GM21390 (cell line): ENCODE results near the gene PNPLA7.

Experiments
- ATAC-seq: cut with Tn5 transposase; IDR thresholded peaks from one replicate; pipeline ENCODE4 v1.9.1; 2021; ENCODE audit not compliant: unreplicated experiment

PNPLA7 gene

DNA sequence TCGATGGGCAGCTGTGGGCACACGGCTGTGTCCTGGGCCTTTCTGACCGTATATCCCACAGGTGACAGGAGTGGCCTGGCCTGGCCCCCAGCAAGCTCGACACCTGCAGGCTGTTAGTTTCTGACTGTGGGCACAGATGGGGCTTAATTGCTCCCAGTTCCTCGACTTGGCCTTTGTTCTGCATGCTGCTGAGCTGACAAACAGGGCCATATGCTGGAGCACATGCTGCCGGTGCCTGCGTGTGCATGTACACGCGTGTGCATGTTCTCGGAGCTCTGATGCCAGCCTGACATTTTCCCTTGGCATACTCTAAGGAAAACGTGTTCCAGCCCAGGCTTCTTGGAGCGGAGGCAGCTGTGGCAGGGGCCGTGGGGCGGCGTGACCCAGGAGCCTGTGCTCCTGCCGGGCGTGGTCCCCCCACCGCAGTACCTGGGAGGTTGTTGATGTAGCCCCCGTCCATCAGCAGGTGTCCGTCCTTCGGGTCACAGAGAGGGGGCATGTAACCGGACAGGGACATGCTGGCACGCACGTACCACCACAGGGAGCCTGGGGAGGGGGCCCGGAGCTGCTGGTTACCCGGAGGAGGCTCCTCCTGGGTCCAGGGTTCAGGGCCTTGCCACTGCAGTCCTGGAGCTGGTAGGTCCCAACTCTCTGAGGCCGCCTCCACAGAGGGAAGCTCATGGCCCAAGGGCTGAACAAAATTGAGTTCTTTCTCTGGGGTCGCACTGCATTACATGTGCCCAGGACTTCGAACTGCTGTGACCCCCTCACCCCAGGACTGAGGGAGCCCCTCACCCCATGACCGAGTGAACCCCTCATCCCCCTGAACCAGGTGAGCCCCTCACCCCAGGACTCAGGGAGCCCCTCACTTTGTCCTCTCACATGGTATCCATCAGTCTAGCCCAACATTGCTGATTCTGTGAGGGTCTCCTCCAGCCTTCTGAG is 86.9 kb downstream of the PNPLA7 start:
- ATAC-seq: no peak

DNA sequence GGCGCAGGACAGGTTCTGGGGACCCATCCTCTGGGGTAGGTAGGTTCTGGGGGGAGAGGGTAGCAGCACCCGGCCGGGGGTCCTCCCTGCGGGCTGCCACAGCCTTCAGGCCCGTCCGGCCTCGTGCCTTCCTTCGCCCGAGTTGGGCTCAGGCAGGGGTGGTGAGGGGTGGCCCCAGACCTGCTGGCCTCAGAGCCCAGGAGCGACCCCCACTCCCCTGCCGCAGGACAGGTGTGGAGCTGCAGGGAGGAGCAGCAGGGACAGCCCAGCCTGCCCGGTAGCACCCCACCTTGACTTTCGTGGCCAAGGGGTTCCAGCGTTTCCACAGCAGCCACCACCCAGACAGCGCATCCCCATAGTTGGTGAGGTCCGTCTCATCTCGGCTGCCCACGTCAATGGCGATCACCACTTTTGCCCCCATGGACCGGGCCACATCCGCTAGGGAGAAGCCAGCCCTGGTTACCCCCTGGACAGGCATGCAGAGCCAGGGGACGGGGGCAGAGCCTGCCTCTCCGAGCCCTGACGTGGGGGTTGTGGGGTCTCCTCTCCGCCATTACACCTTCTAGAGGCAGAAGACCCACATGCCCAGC is 87.7 kb downstream of the PNPLA7 start:
- ATAC-seq: no peak

DNA sequence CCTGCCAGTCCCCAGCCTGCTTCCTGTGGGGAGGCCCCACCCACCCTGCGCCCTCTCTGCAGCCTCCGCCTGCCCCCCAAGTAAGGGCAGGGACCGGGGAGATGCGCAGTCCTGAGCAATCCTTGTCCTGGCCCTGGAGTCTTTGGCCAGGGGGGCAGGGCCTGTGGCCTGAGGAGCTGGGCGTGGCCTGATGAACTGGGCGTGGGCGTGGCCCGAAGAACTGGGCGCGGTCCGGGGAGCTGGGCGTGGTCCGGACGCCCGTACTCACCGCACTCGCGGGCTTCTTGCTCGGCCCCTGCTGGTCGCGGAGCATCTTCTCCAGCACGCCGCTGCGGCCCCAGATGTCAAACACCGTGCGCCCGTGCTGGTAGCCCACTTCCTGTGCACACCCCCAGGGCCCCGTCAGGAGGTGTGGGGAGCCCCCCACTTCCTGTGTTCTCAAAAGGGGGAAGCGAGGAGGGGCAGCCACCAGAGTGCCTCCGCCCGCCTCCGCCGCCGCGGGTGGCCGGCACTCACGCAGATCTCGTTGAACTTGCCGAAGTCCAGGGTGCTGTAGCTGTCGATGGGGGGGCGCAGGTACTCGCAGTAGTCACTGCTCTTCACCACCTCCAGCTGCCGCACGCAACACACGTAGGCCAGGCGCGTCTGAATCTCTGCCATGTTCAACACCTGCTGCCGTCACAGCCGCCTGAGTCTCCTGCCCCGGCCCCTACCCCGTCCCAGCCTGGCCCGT is 88.4 kb downstream of the PNPLA7 start:
- ATAC-seq: peak; percentile 52

DNA sequence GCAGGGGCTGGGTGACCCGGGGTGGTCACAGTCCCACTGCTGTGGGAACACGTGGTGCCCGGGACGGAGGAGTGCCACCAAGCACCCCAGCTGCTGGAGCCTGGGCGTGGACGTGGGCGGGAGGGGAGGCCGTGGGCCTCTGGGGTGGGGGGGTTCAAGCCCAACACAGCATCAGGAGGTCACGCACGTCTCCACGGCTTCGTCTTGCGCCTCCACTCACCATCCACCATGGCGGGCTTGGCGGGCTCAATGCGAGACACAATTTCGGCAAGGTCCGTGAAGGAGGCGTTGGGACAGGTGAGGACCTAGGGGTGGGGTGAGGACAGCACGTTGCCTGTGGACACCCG is 88.9 kb downstream of the PNPLA7 start:
- ATAC-seq: no peak

DNA sequence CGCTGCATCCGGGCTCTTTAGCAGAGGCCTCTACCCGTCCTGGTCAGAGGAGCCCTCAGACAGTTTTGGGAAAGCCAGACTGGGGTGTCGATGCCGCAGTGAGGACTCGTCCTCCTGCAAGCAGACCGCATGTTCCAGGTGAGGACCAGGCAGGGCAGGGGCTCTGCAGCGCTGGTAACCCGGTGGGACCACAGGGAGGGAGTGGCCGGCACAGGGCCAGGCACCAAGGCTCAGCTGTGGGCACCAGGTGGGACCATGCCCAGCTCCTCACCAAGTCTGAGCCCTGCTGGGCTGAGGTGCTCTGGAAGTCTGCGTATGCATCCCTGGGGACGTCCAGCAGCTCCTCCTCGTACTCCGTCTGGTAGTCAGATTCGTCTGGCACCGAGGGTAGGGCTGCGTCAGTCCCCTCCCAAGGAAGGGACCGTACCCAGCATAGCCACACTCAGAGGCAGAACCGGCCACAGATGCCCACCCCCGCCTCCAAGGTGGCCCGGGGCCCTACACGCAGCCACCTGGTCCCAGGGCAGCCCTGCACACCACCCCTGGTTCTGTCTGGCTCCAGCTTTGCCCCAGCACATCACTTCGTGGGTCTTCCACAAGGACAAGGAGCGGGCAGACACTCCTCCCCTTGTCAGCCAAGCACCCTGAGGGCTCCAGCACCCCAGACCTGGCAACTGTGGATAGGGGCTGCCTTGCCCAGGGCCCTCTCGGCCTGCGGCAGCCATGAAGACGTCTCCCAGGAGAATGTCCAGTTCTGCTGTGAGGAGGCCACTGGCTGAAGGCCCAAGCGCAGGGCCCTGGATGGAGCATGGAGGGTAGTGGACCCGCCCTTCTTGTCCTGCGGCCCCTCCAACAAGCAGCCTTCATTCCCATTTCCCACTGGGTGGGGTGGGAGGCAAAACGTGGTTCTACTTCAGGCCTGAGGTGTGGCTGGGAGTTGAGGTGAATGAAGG is 89.6 kb downstream of the PNPLA7 start:
- ATAC-seq: no peak

DNA sequence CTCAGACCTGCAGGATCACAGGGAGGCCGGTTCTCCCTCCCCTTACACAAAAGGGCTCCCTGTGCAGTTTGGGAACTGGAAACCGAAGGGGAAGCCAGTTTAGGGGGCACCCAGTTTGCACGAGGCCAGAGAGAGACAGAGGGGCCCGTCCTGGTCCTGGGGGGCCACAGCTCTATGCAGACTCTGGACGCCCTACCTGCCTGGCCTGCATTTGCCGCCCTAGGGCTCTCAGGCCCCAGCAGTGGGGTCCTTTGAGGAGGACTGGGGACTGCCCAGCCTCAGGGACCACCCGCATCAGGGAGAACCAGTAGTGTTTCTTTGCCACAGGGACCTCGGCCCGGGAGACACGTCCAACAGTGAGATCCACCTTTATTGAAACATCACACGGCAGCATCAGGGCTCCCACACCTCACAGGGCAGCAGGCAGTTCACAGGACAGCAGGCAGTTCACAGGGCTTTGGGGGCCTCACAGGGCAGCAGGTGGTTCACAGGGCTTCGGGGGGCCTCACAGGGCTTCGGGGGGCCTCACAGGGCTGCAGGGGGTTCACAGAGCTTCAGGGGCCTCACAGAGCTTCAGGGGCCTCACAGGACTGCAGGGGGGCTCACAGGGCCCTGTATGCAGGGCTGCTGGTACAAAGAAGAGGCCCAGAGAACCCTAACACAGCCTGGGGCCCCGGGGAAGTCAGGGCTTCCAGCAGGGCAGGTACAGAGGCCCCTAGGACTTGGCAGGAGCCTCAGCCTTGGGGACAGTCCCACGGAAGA is 90.4 kb downstream of the PNPLA7 start:
- ATAC-seq: no peak

DNA sequence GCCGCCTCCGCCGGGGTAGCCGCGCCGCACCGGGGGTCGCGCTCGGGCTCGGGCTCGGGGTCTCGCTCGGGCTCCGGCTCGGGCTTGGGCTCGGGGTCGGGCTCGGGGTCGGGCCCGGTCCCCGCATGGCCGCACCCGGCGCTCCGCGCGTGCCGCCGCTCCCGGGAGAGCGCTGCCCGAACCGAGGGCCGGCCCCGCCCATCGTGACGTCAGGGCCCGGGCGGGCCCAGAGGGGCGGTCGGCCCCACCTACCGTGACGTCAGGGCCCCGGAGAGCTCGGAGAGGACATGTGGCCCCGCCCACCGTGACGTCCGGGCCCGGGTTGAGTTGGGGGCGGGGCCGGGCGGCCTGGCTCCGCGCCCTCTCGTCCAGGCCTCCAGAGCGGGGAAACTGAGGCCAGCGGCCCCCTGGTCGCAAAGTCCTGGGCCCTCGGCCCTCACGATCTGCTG is 91.0 kb downstream of the PNPLA7 start, which contains the start of gene NSMF:
NSMF (minus strand) TSS at position 183 of the 449 bp plus-strand sequence. CDS start 232 bp downstream, outside the sequence.
- peak; percentile 64 for ATAC-seq

DNA sequence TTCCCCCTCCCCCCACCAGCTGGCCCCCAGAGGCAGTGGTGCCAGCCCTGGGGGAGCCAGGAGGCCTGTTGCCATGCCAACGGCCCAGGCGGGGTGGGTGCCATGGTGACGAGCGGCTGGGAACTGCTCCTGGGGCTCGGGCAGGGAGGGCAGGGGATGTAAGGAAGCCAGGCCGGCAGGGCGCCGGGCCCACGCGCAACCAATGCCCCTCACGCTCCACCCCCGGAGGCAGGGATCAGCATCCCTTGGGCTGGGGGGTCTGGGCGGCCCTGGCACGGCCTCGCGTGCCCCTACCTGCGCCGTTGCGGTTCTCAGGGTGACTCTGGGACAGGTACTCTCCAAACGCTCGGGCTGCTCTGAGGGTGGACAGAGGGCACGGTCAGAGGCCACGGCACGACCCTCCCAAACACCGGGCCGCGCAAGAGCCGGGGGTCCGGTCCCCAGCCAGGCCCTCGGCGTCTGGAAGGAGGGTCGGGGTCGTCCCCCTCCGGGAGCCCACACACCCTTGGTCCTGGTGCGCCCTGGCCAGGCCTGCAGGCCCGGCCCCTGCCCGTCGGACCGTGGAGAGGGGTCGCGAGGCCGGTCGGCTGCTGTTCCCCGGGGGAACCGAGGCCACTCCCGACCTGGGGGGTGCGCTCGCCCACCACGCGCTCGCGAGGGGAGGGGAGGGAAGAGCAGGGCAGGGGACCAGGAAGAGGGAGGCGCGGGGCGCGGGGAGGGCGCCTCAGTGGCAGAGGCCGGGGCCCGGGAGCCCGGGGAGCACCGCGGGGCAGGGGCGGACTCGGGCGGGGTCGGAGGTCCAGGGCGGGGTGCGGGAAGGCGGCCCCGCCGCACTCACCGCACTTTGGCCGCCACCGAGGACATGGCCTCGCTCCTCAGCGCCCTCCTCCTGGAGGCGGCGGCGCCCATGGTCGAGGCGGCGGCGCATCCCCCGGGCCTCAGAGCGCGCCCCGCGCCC is 91.7 kb downstream of the PNPLA7 start:
- ATAC-seq: peak; percentile 18

DNA sequence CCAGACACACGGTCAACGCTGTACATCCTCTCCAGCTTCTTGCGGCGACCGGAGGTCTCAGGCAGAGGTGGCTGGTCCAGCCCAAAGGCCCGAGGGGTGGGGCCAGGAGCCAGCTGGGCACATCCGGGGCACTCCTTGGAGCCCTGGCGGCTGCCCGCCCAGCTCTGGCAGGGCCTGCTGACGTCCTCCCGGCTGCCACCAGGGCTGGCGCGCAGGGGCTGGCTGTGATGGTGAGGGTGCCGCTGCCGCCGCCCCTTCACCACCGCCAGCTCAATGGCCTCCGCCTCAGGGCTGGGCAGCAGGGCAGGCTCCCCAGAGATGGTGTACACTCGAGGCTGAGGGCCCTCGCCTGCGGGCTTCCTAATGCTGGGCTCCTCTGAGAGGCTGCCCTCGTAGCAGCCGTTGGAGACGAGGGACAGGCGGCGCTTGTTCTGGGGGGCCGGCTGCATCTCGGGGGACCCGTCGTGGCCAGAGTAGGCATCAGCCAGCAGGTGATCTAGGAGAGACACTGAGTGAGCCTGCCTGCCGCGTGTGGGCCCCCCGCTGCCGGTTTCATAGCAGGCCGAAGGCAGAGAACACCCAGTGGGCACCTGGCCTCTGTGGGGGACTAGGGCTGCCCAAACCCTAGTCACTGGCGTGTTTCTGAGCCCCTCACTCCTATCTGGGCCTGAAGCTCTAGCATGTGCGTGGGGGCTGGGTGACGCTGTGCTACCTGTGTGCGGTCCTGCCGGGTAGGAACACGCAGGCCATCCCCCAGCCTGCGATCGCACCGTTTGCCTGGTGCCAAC is 92.6 kb downstream of the PNPLA7 start:
- ATAC-seq: no peak

DNA sequence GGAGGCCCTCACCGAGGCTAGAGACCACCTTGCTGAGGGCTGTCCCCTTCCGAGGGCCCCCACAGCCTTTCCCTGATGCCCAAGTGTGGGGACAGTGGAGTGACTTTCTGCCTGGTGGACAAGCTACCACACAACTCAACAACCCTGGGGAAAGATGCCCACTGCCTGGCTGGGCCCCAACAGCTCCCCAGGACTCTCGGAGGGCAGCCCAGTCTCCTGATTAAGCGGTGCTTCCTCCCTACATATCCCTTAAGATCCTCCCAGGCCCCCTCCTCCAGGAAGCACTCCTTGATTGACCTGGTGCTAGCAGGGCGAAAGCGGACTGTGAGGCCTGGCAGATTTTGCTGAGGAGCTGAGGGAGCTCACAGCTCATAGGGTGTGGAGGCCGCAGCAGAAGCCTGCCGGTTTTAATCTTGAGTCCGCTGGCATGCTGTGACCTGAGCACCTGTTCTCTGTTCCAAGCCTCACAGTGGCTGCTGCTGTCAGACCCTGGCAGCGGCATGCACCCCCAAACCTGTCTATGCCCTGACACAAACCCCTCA is 93.3 kb downstream of the PNPLA7 start:
- ATAC-seq: no peak

DNA sequence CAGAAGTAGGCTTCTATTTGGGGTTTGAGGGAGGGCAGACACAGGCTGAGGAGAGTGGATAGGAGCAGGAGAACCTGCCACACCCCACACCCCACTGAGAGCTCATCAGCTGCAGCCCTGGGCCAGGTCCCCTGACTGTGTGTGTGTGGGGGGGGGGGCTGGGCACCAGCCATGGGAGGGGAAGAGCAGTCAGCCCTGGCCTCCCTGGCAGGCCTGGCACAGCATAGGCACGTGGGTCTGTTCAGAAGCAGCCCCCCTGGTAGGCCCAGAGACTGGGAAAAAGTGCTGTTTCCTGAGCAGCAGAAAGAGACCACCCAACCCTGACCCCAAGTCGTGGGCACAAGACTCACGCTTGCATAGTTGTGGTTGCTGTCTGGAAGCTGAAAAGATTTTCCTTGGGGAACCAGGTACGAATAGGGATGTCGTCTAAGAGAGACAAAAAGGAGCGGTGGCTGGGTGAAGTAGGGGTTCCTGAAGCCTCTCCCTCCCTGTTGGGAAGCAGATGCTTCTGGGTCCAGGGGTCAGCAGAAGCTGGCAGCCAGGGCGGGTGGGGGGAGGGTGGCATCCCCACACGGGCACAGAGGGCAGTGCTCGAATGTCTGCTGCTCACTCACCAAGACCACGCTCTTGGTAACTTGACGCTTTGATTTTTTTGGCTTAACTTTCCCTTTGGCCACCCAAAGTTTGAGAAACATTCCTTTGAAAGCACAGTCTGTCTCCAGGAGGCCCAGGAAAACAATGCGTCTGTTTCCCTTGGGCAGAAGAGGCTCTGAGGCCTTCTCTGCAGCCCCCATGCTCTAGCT is 93.9 kb downstream of the PNPLA7 start:
- no peak for ATAC-seq

DNA sequence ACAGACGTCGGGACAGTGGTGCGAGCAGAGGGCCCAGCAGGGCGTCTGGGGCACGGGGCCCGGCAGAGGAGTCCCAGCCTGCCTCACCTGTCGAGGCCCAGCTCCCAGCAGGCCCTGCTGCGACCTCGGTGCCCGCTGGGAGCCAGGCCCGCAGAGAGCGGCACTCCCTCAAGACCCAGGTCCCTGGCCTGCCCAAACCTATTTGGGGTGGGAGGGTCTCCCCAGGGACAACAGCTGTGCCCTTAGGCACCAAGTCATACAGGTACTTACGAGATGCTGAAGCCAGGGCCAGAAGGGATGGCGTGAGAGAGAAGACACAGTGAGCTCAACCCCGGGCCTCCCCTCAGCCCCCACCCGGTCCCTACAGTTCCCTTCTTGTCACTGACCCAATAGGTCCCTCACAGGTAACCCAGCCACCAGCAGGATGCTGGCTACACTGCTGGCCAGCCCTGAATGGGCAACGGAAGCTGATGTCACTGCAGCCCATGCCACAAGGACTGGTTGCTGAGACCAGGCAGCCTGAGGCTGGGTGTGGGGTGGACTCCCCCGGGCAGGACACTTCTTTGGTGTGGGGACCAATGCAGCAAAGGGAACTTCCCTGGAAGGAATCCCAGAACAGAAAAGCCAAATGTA is 94.7 kb downstream of the PNPLA7 start:
- no peak for ATAC-seq

DNA sequence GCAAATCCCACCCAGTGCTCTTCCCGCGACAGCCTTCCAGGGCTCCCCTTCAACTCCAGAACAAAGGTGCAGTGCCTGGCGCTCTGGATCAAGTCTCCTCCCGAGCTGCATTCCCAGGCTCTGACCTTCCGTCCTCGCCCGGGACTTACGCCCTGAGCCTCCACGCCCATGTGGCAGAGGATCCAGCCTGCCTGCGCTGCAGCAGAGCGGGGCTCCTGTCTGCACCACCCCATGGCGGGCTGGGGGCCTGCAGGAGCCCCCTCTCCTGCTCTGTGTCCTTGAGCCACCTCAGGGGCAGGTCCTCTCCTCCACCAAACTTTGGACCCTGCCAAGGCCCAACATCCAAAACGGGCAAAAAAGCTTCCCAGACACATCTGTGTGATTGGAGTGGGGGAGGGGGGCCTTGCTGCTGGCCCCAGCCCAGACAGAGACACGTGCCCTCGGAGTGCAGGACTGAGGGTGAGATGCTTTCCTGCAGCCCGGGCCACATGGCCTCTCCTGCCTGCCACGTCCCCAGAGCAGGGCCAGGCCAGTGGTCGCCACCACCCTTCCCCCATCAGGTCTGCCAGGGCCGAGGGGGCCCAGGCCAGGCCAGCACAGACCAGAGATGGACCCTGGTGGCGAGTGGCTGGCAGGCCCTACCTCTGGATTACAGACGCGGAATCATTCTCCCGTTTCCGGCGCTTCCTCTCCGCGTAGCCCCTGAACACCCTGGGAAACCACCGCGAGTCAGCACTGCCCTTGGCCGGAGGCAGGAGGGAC is 95.4 kb downstream of the PNPLA7 start:
- no peak for ATAC-seq

DNA sequence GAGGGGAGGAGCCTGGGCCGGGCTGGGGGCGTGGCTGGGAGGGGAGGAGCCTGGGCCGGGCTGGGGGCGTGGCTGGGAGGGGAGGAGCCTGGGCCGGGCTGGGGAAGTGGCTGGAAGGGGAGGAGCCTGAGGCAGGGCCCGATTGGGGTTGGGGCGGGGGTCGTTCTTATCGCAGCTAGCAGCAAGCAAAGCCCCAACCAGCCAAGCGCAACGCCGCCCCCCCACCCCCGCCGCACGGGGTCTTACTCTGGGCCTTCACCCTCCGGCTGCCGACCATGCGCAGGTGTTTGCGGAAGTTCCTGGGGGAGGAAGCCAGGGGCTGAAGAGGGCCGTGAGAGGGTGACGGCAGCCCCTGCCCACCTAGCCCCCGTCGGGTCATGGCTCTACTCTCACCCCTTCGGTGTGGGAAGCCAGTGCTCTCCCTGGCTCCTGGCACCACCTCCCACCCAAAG is 96.0 kb downstream of the PNPLA7 start:
- ATAC-seq: no peak

DNA sequence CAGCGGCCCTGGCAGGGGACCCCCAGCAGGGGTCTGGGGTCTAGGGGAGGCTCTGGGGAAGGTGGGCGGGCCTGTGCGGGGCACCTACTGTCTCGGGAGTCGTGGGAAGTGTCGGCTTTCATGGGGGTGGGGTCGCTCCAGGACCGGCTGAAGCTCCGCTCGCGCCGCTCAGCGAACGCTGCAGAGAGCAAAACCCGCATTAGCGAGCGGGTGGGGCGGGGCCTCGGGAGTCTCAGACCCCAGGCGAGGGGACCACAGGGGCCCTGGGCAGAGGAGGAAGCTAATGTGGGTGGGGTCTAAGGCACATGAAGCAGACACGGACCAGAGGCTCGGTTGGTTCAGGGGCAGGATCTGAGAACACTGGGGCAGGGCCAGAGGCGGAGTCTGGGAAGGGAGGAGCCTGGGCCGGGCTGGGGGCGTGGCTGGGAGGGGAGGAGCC is 96.5 kb downstream of the PNPLA7 start:
- no peak for ATAC-seq
